AG04449 (cell line): ENCODE measurements around the gene OTOP2.
A peak's percentile ranks its signal among the peaks of the same experiment; 100 is the strongest.

Experiments
- CTCF ChIA-PET: fragments of 350-600 bp; formaldehyde crosslinking; extraction: SDS; loops from one replicate; lab custom pipeline; 2021; ENCODE audit warnings: antibody characterized with exemption; lab: Yijun Ruan, JAX
- POLR2A ChIA-PET: fragments of 400-600, 350-600 bp; formaldehyde crosslinking; extraction: SDS; loops from one replicate; lab custom pipeline; 2020; ENCODE audit warnings: antibody characterized with exemption, inconsistent platforms; lab: Yijun Ruan, JAX
- DNase-seq: peaks from one replicate; pipeline ENCODE4 v3.0.0-alpha.2; 2010; ENCODE audit warnings: low read depth, low spot score
- H3K4me3 ChIP-seq: 2 replicates; pipeline ENCODE4 v1.5.1; 2011; ENCODE audit warnings: low read depth, mild to moderate bottlenecking, control low read depth, low read length
- CTCF ChIP-seq: IDR thresholded peaks from one replicate; pipeline ENCODE4 v1.5.1; 2011; ENCODE audit warnings: mild to moderate bottlenecking, moderate library complexity, low read length, control low read depth, inconsistent platforms; ENCODE audit not compliant: insufficient read depth; ENCODE audit errors: missing control alignments

The OTOP2 gene

GRCh38 chr17:74959826-74960515 is 35.9 kb downstream of the OTOP2 start:
- TF ChIP-seq CTCF, result no peak
- no peak for DNase-seq
- CTCF ChIA-PET, result interaction anchor here (1.0 to 9.5 kb wide), 39 partner anchors 10 to 311 kb away, joined by 3 to 181 read pairs (median 18); partner anchors contain the start of genes ARMC7, ATP5PD, CDR2L and HID1
- POLR2A ChIA-PET, result no interaction called here
- H3K4me3 ChIP-seq, result no peak overlapping the region

DNA sequence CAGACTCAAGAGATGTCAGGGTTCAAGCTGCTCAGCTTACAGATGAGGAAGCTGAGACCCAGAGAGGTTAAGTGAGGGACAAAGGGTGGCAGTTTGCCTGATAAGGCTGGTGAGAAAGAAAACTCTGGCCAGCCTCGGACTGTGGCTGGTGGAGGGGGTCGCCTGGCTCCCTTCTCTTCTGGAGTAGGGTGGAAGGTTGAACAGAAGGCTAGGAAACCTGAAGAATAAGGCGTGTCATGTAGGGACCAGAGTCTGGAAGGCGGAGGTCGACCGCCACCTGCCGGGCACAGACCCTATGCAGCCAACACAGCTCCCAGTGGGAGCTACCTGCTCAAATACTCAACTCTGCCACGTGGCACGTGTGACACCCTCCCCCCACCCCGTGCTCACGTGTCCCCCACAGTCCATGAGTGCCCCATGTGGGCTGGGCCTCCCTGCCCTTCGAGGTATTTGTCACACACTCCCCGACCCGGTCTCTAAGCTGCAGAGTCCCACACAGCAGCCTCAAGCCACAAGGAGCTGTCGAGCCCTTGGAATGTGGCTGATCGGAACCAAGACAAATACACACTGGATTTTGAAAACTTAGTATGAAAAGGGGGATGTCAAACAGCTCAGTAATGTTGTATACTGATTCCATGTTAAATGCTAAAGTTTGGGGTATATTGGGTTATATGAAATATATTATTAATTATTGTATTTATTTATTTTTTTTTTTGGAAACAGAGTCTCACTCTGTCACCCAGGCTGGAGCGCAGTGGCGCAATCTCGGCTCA is 36.7 kb downstream of the OTOP2 start:
- POLR2A ChIA-PET, result interaction anchor here (0.9 to 1.3 kb wide), 2 partner anchors 27 to 52 kb away, joined by 3 to 8 read pairs; partner anchors contain the start of genes CDR2L and MRPL58
- TF ChIP-seq CTCF, result peak; percentile 60
- no peak for DNase-seq
- H3K4me3 ChIP-seq, result no peak overlapping the region
- CTCF ChIA-PET, result interaction anchor here (0.6 to 9.5 kb wide), 57 partner anchors 9 to 452 kb away, joined by 3 to 181 read pairs (median 7); partner anchors contain the start of genes ARMC7, ATP5PD, CDR2L and HID1

DNA sequence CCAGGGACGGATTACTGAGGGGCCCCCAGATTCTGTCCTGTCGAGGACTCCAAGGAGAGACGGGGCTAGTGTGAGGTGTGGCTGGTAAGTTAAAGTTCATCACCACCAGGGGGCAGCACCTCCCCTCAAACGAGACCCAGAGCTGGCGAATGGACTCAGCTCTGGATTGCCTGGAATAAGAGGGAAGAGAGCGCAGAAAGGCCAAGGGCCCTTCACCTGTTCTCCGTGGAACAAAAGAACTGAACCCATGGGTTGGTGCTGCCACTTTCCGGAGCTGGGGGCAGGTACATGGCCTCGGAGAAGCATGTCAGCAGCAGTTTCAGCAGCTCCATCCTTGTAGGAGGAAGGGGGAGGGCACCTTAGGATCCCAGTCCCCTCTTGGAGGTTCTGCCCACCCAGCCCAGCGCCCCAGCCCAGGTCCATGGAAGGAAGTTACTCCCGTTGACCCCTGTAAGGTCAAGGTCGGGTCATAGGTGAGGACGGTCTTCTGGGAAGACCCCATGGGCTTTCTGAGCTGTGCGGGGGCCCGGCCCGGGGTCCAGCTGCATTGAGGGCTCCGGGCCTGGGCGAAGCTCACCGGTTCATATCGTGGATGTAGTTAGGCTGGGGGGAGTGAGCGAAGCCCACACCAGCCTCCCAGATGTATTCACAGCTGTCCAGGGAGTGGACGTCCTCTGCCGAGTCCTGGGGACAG is 37.7 kb downstream of the OTOP2 start:
- POLR2A ChIA-PET, result interaction anchor here (0.7 to 1.3 kb wide), 3 partner anchors 12 to 51 kb away, joined by 3 to 8 read pairs (median 3); partner anchors contain the start of gene MRPL58
- CTCF ChIA-PET, result interaction anchor here (0.6 to 9.5 kb wide), 66 partner anchors 8 to 671 kb away, joined by 3 to 181 read pairs (median 6); partner anchors contain the start of genes ARMC7, ATP5PD, CDR2L and HID1
- TF ChIP-seq CTCF, result peak; percentile 76
- H3K4me3 ChIP-seq, result no peak overlapping the region
- peak; percentile 10 for DNase-seq

DNA sequence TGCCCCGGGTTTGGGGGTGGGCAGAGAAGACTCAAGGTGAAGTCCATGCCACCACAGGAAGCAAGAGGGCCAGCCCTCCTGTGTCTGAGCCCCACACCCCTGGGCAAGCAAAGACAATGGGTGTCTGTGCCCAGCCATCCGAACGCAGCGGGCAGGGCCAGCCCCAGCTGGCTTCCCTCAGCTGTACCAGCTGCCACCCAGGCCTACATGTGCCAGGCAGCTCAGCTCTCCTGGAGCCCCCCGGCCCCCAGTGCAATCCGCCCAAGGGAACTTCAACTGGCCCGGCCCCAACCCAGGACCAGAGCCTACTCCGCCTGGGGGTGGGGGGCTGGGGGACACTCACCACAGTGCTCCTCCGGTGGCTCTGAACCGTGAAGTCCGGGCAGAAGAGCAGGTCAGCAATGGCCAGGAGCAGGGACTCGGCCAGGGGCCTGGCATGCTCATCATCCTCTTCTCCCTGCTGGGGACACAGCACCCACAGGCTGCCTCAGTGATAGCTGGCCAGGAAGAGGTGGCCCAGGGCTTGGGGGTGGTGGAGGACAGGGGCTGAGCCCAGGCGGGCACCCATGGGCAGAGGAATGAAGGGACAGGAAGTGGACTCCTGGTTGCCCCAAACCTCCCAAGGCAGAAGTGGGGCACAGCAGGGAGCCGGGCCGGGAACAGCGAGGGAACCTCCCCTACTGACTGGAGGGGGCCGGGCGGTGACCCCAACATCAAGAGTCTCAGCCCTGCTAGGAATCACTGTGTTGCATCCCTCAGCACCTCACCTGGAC is 38.7 kb downstream of the OTOP2 start:
- ChIA-PET POLR2A (no interaction called here), CTCF (interaction anchor here (1.0 to 9.5 kb wide), 31 partner anchors 7 to 449 kb away, joined by 3 to 181 read pairs (median 12); partner anchors contain the start of genes CDR2L, HID1, MRPL58 and NT5C)
- no peak for DNase-seq
- H3K4me3 ChIP-seq, result no peak overlapping the region
- no peak for TF ChIP-seq CTCF

DNA sequence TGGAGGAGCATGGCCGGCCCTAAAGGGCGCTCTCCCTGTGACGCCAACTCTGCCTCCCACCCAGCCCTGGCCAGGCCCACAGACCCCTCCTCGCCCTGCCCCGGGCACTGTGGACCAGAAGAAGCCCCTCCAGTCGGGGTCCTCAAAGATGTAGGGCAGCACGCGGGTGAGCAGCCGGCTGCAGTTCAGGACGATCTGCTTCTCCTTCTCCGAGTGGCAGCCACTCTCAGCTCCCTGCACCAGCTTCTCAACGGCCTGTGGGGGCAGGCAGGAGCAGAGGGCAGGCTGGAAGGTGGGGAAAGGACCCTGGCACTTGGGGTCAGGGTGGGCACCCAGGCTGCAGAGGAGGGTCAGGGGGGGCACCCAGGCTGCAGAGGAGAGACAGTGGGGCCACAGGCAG is 39.6 kb downstream of the OTOP2 start:
- no peak overlapping the region for H3K4me3 ChIP-seq
- ChIA-PET CTCF (interaction anchor here (0.6 to 9.5 kb wide), 12 partner anchors 6 to 448 kb away, joined by 3 to 181 read pairs (median 6); partner anchors contain the start of genes HID1, MRPL58 and NUP85), POLR2A (no interaction called here)
- DNase-seq, result no peak
- peak; percentile 32 for TF ChIP-seq CTCF
